Left lung (tissue), 10 donors: ENCODE data around the gene OSBP2. TPM values are rescaled to one million over a fixed set of nuclear protein-coding genes. Genes with fewer than 3 reads are reported as not detected.

Experiments
- ATAC-seq: fragments of 200-7000 bp; cut with Tn5 transposase; one replicate; pipeline ENCODE4 v1.9.1; 2020; ENCODE audit warnings: moderate library complexity
- DNase-seq, 4 donors: peaks; one replicate each; pipeline ENCODE4 v3.0.0-alpha.2; 2013 to 2020
- H3K27ac ChIP-seq, 2 donors: fragments of 200-600 bp; sonication (generic) in 1 of 2; one replicate each; pipeline versions ENCODE4 v1.5.0 to v1.8.0; 2020 to 2021
- H3K27me3 ChIP-seq, 2 donors: fragments of 200-600 bp; sonication (generic) in 1 of 2; one replicate each; pipeline versions ENCODE4 v1.5.0 to v1.8.0; 2020 to 2021
- H3K36me3 ChIP-seq, 2 donors: fragments of 200-600 bp; sonication (generic) in 1 of 2; one replicate each; pipeline versions ENCODE4 v1.5.0 to v1.8.0; 2020 to 2021
- H3K4me1 ChIP-seq, 2 donors: fragments of 200-600 bp; one replicate each; pipeline ENCODE4 v1.8.0; 2021
- H3K4me3 ChIP-seq, 2 donors: fragments of 200-600 bp; sonication (generic) in 1 of 2; one replicate each; pipeline versions ENCODE4 v1.5.0 to v1.8.0; 2020 to 2021; ENCODE audit warnings: mild to moderate bottlenecking in 1 of 2
- H3K9me3 ChIP-seq, 2 donors: fragments of 200-600 bp; sonication (generic) in 1 of 2; one replicate each; pipeline versions ENCODE4 v1.5.0 to v1.8.0; 2020 to 2021
- CTCF ChIP-seq, 2 donors: fragments of 200-600 bp; sonication (generic) in 1 of 2; IDR thresholded peaks; one replicate each; pipeline versions ENCODE4 v1.5.0 to v1.8.0; 2021; ENCODE audit warnings: antibody characterized with exemption in 2 of 2
- intact Hi-C, 2 donors: fragments of 100-400 bp; cut with DNase I; formaldehyde crosslinking; loops; one replicate each; pipeline versions ENCODE4 v1.11.2 to v1.14.2; 2022
- polyA plus RNA-seq, 6 donors: library from polyadenylated mRNA; unstranded; fragments of 120-200 nt; gene quantifications; one replicate each; pipeline ENCODE4 v1.2.1, GENCODE V29; 2013; ENCODE audit not compliant: insufficient read length in 6 of 6
- total RNA-seq, 2 donors: library from RNA; stranded (reverse); fragmentation: NEBNext Ultra II Directional; extraction: Animal tissue kit (Norgen Biotek cat#: 25700); gene quantifications; one replicate each; pipeline ENCODE4 v1.2.1, GENCODE V29; 2021
- donor health status: DM: no; HTN: yes; CAD: no.
- donor health status: DM: no; HTN: no; CAD: no.

The OSBP2 gene
- total and polyA plus RNA-seq, 8 donors: 4.0 to 21.0 (median 15.8) TPM

GRCh38 chr22:30943368-30943767 lies 248.7 kb downstream of the OSBP2 start:
- H3K4me1 ChIP-seq: no peaks in the 10 kb centered on the region
- no peak overlapping the region for H3K4me3 ChIP-seq
- H3K27me3 ChIP-seq: no peaks in the 10 kb centered on the region
- TF ChIP-seq CTCF (IDR thresholded peaks at IDR 0.05): no peak
- H3K9me3 ChIP-seq: no peaks in the 10 kb centered on the region
- DNase-seq: no peak
- intact Hi-C loops: loop anchor here in 1 of 2 donors (10.0 kb wide), 1 partner anchor 141 kb away; the partner anchor contains the start of gene SMTN
- H3K27ac ChIP-seq: no peak overlapping the region
- ATAC-seq: no peak
- H3K36me3 ChIP-seq: peaks cover 0 to 98% of the 10 kb centered on the region in 2 donors

GRCh38 chr22:30944986-30945385 lies 250.3 kb downstream of the OSBP2 start:
- H3K4me3 ChIP-seq: no peak overlapping the region
- peaks cover 0 to 98% of the 10 kb centered on the region in 2 donors for H3K36me3 ChIP-seq
- ATAC-seq (no peak), DNase-seq (no peak)
- no peak overlapping the region for H3K27ac ChIP-seq
- TF ChIP-seq CTCF (IDR thresholded peaks at IDR 0.05): no peak
- no peaks in the 10 kb centered on the region for H3K9me3 ChIP-seq
- H3K27me3 ChIP-seq: no peaks in the 10 kb centered on the region
- no peaks in the 10 kb centered on the region for H3K4me1 ChIP-seq
- intact Hi-C loops: loop anchor here (5.0 to 10.0 kb wide), 2 partner anchors 140 to 142 kb away; partner anchors contain the start of gene SMTN (in 1 of the 2)

GRCh38 chr22:30945653-30946052 lies 251.0 kb downstream of the OSBP2 start:
- Histone ChIP-seq H3K4me1 (no peaks in the 10 kb centered on the region), H3K27me3 (no peaks in the 10 kb centered on the region), H3K4me3 (no peak overlapping the region), H3K9me3 (no peaks in the 10 kb centered on the region), H3K27ac (no peak overlapping the region), H3K36me3 (peaks cover 0 to 98% of the 10 kb centered on the region in 2 donors)
- TF ChIP-seq CTCF (IDR thresholded peaks at IDR 0.05): no peak
- DNase-seq (no peak), ATAC-seq (no peak)
- intact Hi-C loops: loop anchor here (5.0 to 10.0 kb wide), 2 partner anchors 139 to 142 kb away; partner anchors contain the start of gene SMTN (in 1 of the 2)

GRCh38 chr22:30946354-30946753 lies 251.7 kb downstream of the OSBP2 start:
- DNase-seq (no peak), ATAC-seq (no peak)
- intact Hi-C loops: loop anchor here (5.0 to 10.0 kb wide), 2 partner anchors 138 to 141 kb away; partner anchors contain the start of gene SMTN (in 1 of the 2)
- H3K4me1 ChIP-seq: no peaks in the 10 kb centered on the region
- H3K36me3 ChIP-seq: peaks cover 0 to 98% of the 10 kb centered on the region in 2 donors
- no peak overlapping the region for H3K27ac ChIP-seq
- no peaks in the 10 kb centered on the region for H3K27me3 ChIP-seq
- no peak overlapping the region for H3K4me3 ChIP-seq
- TF ChIP-seq CTCF (IDR thresholded peaks at IDR 0.05): no peak
- no peaks in the 10 kb centered on the region for H3K9me3 ChIP-seq

- Histone ChIP-seq H3K9me3 (no peaks in the 10 kb centered on the region), H3K27ac (no peak overlapping the region), H3K27me3 (no peaks in the 10 kb centered on the region), H3K4me3 (no peak overlapping the region), H3K4me1 (peaks cover 0 to 5% of the 10 kb centered on the region in 2 donors), H3K36me3 (peaks cover 0 to 91% of the 10 kb centered on the region in 2 donors)
- ATAC-seq (no peak), DNase-seq (no peak)
- no peak for TF ChIP-seq CTCF (IDR thresholded peaks at IDR 0.05)
- intact Hi-C loops: loop anchor here (5.0 to 10.0 kb wide), 2 partner anchors 138 to 140 kb away; partner anchors contain the start of gene SMTN (in 1 of the 2)
Observed at GRCh38 chr22:30947173-30947815, 252.6 kb downstream of the OSBP2 start.
